SH-SY5Y (cell line): Measurements from ENCODE around the gene ADCY6.

ENCODE experiments used
- GATA2 ChIP-seq: IDR thresholded peaks from 2 replicates; pipeline ENCODE4 v1.6.1; 2011; ENCODE audit warnings: mild to moderate bottlenecking, low read depth, low read length
- GATA3 ChIP-seq: IDR thresholded peaks from 2 replicates; pipeline ENCODE4 v1.6.1; 2011; ENCODE audit warnings: low read depth, mild to moderate bottlenecking, low read length, moderate library complexity

DNA sequence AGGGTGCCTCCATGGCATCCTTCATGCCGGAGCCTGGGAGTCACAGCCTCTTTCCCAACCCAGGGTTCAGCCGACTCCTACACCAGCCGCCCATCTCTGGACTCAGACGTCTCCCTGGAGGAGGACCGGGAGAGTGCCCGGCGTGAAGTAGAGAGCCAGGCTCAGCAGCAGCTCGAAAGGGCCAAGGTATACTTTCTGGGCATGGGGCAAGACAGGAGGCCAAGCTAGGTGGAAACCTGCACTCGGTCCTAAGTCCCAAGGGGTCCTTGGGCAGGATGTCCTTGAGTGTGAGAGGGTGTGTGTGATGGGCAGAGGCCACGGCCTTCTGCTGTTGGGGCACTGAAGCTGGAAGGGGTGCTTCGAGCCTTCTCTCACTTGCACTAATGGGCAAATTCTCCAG lies 34.4 kb upstream of the ADCY6 start:
- no peak for TF ChIP-seq GATA2
- no peak for TF ChIP-seq GATA3
